ENCODE data around the gene NDUFB2.

NDUFB2 gene

DNA sequence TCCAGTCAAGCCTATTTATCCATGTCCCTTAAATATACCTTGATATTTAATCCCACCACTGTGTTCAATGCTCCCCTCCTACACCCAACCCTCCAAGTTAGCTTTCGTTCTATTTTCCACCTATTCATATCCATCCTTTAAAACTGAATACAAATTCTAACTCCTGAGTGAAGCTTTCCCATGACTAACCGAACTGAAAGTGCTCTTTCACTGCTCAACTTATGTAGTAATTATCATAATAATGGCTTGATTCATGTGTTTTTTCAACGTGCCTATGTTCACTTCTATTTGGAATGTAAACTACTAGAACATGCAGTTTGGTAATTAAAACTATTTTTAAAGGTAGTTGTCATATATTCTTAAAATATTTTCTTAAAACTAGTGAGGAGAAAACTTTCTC lies 58.0 kb downstream of the NDUFB2 start:
- Histone ChIP-seq H3K4me3 (ENCODE audit: low read depth, low read length, poor library complexity, severe bottlenecking) (no peak overlapping the region), H3K27me3 (ENCODE audit: insufficient read depth, low read length) (no peaks in the 10 kb centered on the region), H3K79me2 (ENCODE audit: insufficient read depth, low read length) (no peaks in the 10 kb centered on the region), H3K27ac (ENCODE audit: low read depth, low read length, poor library complexity, severe bottlenecking) (no peak overlapping the region), H3K36me3 (ENCODE audit: insufficient read depth, low read length) (peaks cover 13% of the 10 kb centered on the region), H3K9me2 (ENCODE audit: low read depth, low read length) (no peaks in the 10 kb centered on the region), H3K4me2 (ENCODE audit: low read length) (no peak overlapping the region), H3K9me3 (ENCODE audit: low read length) (no peaks in the 10 kb centered on the region), H3F3A (ENCODE audit: insufficient read depth, low read length) (no peaks in the 10 kb centered on the region), H3K4me1 (ENCODE audit: insufficient read depth, low read length, severe bottlenecking) (no peaks in the 10 kb centered on the region), H3K9ac (ENCODE audit: low read length) (no peak overlapping the region), H4K20me1 (ENCODE audit: insufficient read depth, low read length) (no peaks in the 10 kb centered on the region), H2AFZ (ENCODE audit: low read length) (no peak overlapping the region)
- TF ChIP-seq CTCF (IDR thresholded peaks at IDR 0.05; ENCODE audit: low read length) (no peak), EZH2 (IDR thresholded peaks at IDR 0.05; ENCODE audit: borderline replicate concordance, low read length) (no peak)

Measured in OCI-LY1 (cell line).